OCI-LY1 (cell line): ENCODE measurements around the gene NID2.

Experiments
- H2AFZ ChIP-seq: fragments of 200-600 bp; sonication (generic), shearing (Covaris generic); 2 replicates; pipeline ENCODE4 v1.6.0; 2014; ENCODE audit warnings: antibody characterized with exemption, mild to moderate bottlenecking, low read length
- H3F3A ChIP-seq: fragments of 200-600 bp; sonication (generic), shearing (Covaris generic); 2 replicates; pipeline ENCODE4 v1.6.0; 2014; ENCODE audit warnings: mild to moderate bottlenecking, antibody characterized with exemption, low read length, moderate library complexity; ENCODE audit not compliant: insufficient read depth
- H3K27ac ChIP-seq: fragments of 200-600 bp; sonication (generic); 2 replicates; pipeline ENCODE4 v1.5.1; 2014; ENCODE audit warnings: low read length, mixed run types, mild to moderate bottlenecking, low read depth; ENCODE audit not compliant: poor library complexity, severe bottlenecking
- H3K27me3 ChIP-seq: fragments of 200-600 bp; sonication (generic); 2 replicates; pipeline ENCODE4 v1.6.0; 2014; ENCODE audit warnings: antibody characterized with exemption, mild to moderate bottlenecking, low read length, moderate library complexity; ENCODE audit not compliant: insufficient read depth
- H3K36me3 ChIP-seq: fragments of 200-600 bp; sonication (generic); 2 replicates; pipeline ENCODE4 v1.6.1; 2014; ENCODE audit warnings: mild to moderate bottlenecking, antibody characterized with exemption, low read length, moderate library complexity, mixed read lengths; ENCODE audit not compliant: insufficient read depth
- H3K4me1 ChIP-seq: fragments of 200-600 bp; sonication (generic); 2 replicates; pipeline ENCODE4 v1.5.1; 2014; ENCODE audit warnings: mild to moderate bottlenecking, low read length, moderate library complexity; ENCODE audit not compliant: insufficient read depth, severe bottlenecking
- H3K4me2 ChIP-seq: fragments of 200-600 bp; sonication (generic), shearing (Covaris generic); 2 replicates; pipeline ENCODE4 v1.6.1; 2014; ENCODE audit warnings: low read length
- H3K4me3 ChIP-seq: fragments of 200-600 bp; sonication (generic); 2 replicates; pipeline ENCODE4 v1.5.1; 2014; ENCODE audit warnings: low read length, low read depth, mild to moderate bottlenecking, mixed read lengths; ENCODE audit not compliant: poor library complexity, severe bottlenecking
- H3K79me2 ChIP-seq: fragments of 200-600 bp; shearing (Covaris generic); 2 replicates; pipeline ENCODE4 v1.6.1; 2016; ENCODE audit warnings: mixed run types, low read length, mixed read lengths; ENCODE audit not compliant: insufficient read depth
- H3K9ac ChIP-seq: fragments of 200-600 bp; sonication (generic), shearing (Covaris generic); 2 replicates; pipeline ENCODE4 v1.6.1; 2014; ENCODE audit warnings: mild to moderate bottlenecking, low read length, mixed read lengths
- H3K9me2 ChIP-seq: fragments of 200-600 bp; sonication (generic), shearing (Covaris generic); 2 replicates; pipeline ENCODE4 v1.6.1; 2014; ENCODE audit warnings: low read depth, mild to moderate bottlenecking, low read length, mixed read lengths
- H3K9me3 ChIP-seq: fragments of 200-600 bp; shearing (Covaris generic); 2 replicates; pipeline ENCODE4 v1.6.1; 2014; ENCODE audit warnings: low read length, mixed read lengths
- H4K20me1 ChIP-seq: fragments of 200-600 bp; sonication (generic), shearing (Covaris generic); 2 replicates; pipeline ENCODE4 v1.6.0; 2016; ENCODE audit warnings: mild to moderate bottlenecking, low read length; ENCODE audit not compliant: insufficient read depth
- EZH2 ChIP-seq: fragments of 200-600 bp; sonication (generic), shearing (Covaris generic); IDR thresholded peaks from 2 replicates; pipeline ENCODE4 v1.8.0; 2017; ENCODE audit warnings: borderline replicate concordance, mixed run types, mild to moderate bottlenecking, antibody characterized with exemption, low read length, moderate library complexity, mixed read lengths
- TF ChIP-seq, protein P1 (sequence below): fragments of 200-600 bp; sonication (generic), shearing (Covaris generic); IDR thresholded peaks from 2 replicates; pipeline ENCODE4 v1.5.1; 2017; ENCODE audit warnings: mild to moderate bottlenecking, antibody characterized with exemption, low read length, moderate library complexity, mixed read lengths

The NID2 gene

GRCh38 chr14:51989293-51990234 is 79.3 kb downstream of the NID2 start, which contains the start of gene RTRAF:
Gene RTRAF (plus strand): TSS chr14:51989546. CDS start chr14:51989640, 94 bp downstream.
- Histone ChIP-seq H3K9me3 (no peaks in the 10 kb centered on the region), H3K27me3 (no peaks in the 10 kb centered on the region), H3K4me2 (peak within 1 kb of the TSS; percentile 90), H3F3A (no peaks in the 10 kb centered on the region), H4K20me1 (no peaks in the 10 kb centered on the region), H3K79me2 (peaks cover 19% of the 10 kb centered on the region), H3K27ac (no peak within 1 kb of the TSS), H3K4me1 (peaks cover 35% of the 10 kb centered on the region), H3K9me2 (no peaks in the 10 kb centered on the region), H3K36me3 (peaks cover 34% of the 10 kb centered on the region), H3K9ac (peak within 1 kb of the TSS; percentile 80), H3K4me3 (peak within 1 kb of the TSS; percentile 74), H2AFZ (peak within 1 kb of the TSS; percentile 91)
- no peak for TF ChIP-seq EZH2
- TF ChIP-seq, protein P1, sequence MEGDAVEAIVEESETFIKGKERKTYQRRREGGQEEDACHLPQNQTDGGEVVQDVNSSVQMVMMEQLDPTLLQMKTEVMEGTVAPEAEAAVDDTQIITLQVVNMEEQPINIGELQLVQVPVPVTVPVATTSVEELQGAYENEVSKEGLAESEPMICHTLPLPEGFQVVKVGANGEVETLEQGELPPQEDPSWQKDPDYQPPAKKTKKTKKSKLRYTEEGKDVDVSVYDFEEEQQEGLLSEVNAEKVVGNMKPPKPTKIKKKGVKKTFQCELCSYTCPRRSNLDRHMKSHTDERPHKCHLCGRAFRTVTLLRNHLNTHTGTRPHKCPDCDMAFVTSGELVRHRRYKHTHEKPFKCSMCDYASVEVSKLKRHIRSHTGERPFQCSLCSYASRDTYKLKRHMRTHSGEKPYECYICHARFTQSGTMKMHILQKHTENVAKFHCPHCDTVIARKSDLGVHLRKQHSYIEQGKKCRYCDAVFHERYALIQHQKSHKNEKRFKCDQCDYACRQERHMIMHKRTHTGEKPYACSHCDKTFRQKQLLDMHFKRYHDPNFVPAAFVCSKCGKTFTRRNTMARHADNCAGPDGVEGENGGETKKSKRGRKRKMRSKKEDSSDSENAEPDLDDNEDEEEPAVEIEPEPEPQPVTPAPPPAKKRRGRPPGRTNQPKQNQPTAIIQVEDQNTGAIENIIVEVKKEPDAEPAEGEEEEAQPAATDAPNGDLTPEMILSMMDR, result no peak

GRCh38 chr14:51988221-51988620 is 80.6 kb downstream of the NID2 start:
- no peak overlapping the region; the same call in 1 of the 2 replicates for H3K9ac ChIP-seq
- H3K9me2 ChIP-seq, result no peaks in the 10 kb centered on the region
- H3K27ac ChIP-seq, result no peak overlapping the region
- H3K27me3 ChIP-seq, result no peaks in the 10 kb centered on the region
- no peak overlapping the region for H3K4me3 ChIP-seq
- H3K4me1 ChIP-seq, result peaks cover 30% of the 10 kb centered on the region
- H3K36me3 ChIP-seq, result peaks cover 21% of the 10 kb centered on the region
- peaks cover 19% of the 10 kb centered on the region for H3K79me2 ChIP-seq
- no peaks in the 10 kb centered on the region for H4K20me1 ChIP-seq
- H3F3A ChIP-seq, result no peaks in the 10 kb centered on the region
- H3K9me3 ChIP-seq, result no peaks in the 10 kb centered on the region
- TF ChIP-seq, protein P1, result no peak
- TF ChIP-seq EZH2, result no peak
- H2AFZ ChIP-seq, result peak overlapping the region; percentile 78; the same call in 1 of the 2 replicates
- H3K4me2 ChIP-seq, result peak overlapping the region; percentile 90; the same call in 1 of the 2 replicates

DNA sequence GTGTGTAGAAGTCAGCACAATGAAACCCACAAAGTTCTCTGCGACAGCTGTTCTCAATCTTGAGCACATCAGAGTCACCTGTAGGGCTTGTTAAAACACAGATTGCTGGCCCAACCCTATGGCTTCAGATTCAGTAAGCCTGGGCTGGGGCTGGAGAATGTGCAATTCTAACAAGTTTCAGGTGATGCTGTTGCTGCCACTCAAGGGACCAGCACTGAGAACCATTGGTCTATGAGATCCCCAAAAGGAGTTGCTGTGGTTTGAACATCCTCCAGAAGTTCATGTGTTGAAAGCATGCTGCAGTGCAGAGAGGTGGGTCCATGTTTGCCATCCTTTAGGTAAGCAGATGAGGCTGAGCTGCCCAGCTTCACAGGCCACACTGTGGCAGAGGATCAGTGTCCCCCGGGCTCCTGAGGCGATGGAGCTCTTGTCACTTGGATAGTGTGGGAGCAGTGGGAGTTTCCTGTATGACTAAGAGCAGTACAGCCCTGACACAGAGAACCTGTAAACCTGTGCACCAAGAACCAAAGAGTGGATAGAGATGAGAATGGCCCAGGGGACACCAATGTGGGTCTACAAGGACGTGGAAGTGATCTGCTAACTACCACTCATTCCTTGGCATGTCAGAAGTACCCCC is 87.5 kb downstream of the NID2 start:
- no peak overlapping the region for H3K4me2 ChIP-seq
- no peaks in the 10 kb centered on the region for H3K36me3 ChIP-seq
- no peak overlapping the region for H2AFZ ChIP-seq
- no peaks in the 10 kb centered on the region for H4K20me1 ChIP-seq
- TF ChIP-seq EZH2, result no peak
- TF ChIP-seq, protein P1, result no peak
- no peak overlapping the region for H3K4me3 ChIP-seq
- H3K27me3 ChIP-seq, result no peaks in the 10 kb centered on the region
- H3F3A ChIP-seq, result no peaks in the 10 kb centered on the region
- no peak overlapping the region for H3K27ac ChIP-seq
- no peak overlapping the region for H3K9ac ChIP-seq
- H3K79me2 ChIP-seq, result no peaks in the 10 kb centered on the region
- no peaks in the 10 kb centered on the region for H3K9me2 ChIP-seq
- no peaks in the 10 kb centered on the region for H3K9me3 ChIP-seq
- H3K4me1 ChIP-seq, result no peaks in the 10 kb centered on the region
